Measurements from ENCODE around the gene PLXNA4.

The PLXNA4 gene

DNA sequence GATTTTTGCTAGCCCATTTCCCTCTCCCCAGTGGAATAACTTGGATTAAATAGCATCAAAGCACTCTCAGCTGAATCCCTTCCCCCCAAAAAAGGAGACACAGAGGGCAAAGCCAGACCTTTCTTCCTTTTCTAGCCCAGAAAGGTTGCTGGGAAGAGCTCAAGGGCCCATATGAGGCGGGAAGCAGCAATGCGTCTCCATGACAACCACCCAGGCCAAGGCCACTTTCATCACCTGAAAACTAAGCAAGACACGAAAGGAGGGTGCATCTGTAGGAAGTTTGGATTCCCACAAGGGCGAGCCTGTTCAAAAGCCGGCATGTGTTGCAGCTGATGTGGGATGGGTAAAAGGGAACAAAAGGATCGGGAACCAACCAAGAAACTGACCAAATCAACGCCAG is 229.1 kb downstream of the PLXNA4 start:
- no peak for DNase-seq (ENCODE audit: low read depth, low spot score)
- in situ Hi-C loops (cut with HindIII; ENCODE audit: low sequenced_read_pairs) = no loop called here
- no peak overlapping the region for H3K4me3 ChIP-seq (ENCODE audit: low read depth, low read length)
- TF ChIP-seq CTCF (IDR thresholded peaks at IDR 0.05; ENCODE audit: low read depth, low read length) = no peak

GRCh38 chr7:132345543-132346129 is 230.6 kb downstream of the PLXNA4 start:
- in situ Hi-C loops (cut with HindIII; ENCODE audit: low sequenced_read_pairs) = no loop called here
- TF ChIP-seq CTCF (IDR thresholded peaks at IDR 0.05; ENCODE audit: low read depth, low read length) = no peak

DNA sequence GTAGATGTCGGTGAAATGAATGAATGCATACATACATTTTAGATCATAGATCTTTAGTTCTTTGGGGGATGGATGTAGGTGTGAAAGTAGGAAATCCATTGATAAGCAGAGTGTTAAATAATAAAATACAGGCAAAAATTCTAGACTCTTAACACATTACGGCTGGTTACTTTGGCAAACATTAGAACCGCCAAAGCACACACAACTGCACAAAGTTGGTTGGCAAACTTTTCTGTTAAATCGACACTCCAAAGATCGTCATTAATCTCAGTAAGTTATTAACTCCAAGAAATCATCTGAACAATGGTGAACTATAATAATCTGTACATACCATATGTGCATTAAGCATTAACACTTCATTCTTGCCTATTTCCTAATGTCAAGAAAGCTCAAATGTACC is 231.2 kb downstream of the PLXNA4 start:
- no peak for TF ChIP-seq CTCF (IDR thresholded peaks at IDR 0.05; ENCODE audit: low read depth, low read length)
- in situ Hi-C loops (cut with HindIII; ENCODE audit: low sequenced_read_pairs) = no loop called here
- DNase-seq (ENCODE audit: low read depth, low spot score) = no peak
- H3K4me3 ChIP-seq (ENCODE audit: low read depth, low read length) = no peak overlapping the region

More at GRCh38 chr7:132345543-132346129, 230.6 kb downstream of the PLXNA4 start:
- no peak for DNase-seq (ENCODE audit: low read depth, low spot score)
- no peak overlapping the region for H3K4me3 ChIP-seq (ENCODE audit: low read depth, low read length)

- in situ Hi-C loops (cut with HindIII; ENCODE audit: low sequenced_read_pairs) = no loop called here
- H3K4me3 ChIP-seq (ENCODE audit: low read depth, low read length) = no peak overlapping the region
- DNase-seq (ENCODE audit: low read depth, low spot score) = no peak
- TF ChIP-seq CTCF (IDR thresholded peaks at IDR 0.05; ENCODE audit: low read depth, low read length) = no peak
These were observed 233.1 kb downstream of the PLXNA4 start for GRCh38 chr7:132343199-132343598.

GRCh38 chr7:132337450-132338080 is 238.7 kb downstream of the PLXNA4 start:
- TF ChIP-seq CTCF (IDR thresholded peaks at IDR 0.05; ENCODE audit: low read depth, low read length) = no peak
- in situ Hi-C loops (cut with HindIII; ENCODE audit: low sequenced_read_pairs) = no loop called here
- DNase-seq (ENCODE audit: low read depth, low spot score) = no peak
- H3K4me3 ChIP-seq (ENCODE audit: low read depth, low read length) = no peak overlapping the region

DNA sequence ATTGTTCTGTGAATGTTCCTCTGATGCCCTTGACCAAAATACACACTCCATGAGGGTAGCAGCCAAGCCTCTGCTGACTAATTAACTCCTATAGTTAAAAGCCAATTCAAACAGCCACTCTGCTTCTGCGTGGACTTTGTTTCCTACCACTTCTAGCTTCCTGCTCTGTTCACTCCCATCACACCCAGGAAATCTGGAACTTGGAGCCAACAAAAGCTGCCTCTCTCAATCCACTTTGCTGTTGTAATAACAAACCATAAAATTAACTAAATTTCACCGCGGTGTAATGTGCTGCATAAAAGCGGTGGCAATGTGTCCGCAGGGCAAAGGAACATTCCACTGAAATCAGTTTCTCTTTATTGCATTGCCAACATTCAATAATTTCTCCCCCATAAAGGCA is 239.5 kb downstream of the PLXNA4 start:
- no peak overlapping the region for H3K4me3 ChIP-seq (ENCODE audit: low read depth, low read length)
- in situ Hi-C loops (cut with HindIII; ENCODE audit: low sequenced_read_pairs) = no loop called here
- no peak for DNase-seq (ENCODE audit: low read depth, low spot score)
- no peak for TF ChIP-seq CTCF (IDR thresholded peaks at IDR 0.05; ENCODE audit: low read depth, low read length)

Data from astrocyte of the spinal cord (primary cell).